NT2/D1 (cell line): ENCODE data around the gene MGLL.

Experiments
- DNase-seq: peaks from one replicate; pipeline ENCODE4 v3.0.0-alpha.2; 2011; ENCODE audit warnings: low read depth, low spot score
- H3K27me3 ChIP-seq: 2 replicates; pipeline ENCODE4 v1.6.0; 2011; ENCODE audit warnings: mild to moderate bottlenecking; ENCODE audit not compliant: insufficient read length, insufficient read depth
- H3K36me3 ChIP-seq: 2 replicates; pipeline ENCODE4 v1.6.1; 2011; ENCODE audit warnings: mild to moderate bottlenecking, low read length, mixed read lengths; ENCODE audit not compliant: insufficient read depth, insufficient read length
- H3K4me1 ChIP-seq: 2 replicates; pipeline ENCODE4 v1.5.1; 2011; ENCODE audit not compliant: insufficient read depth, insufficient read length
- H3K4me3 ChIP-seq: 2 replicates; pipeline ENCODE4 v1.5.1; 2011; ENCODE audit warnings: low read depth; ENCODE audit not compliant: insufficient read length
- H3K9ac ChIP-seq: 2 replicates; pipeline ENCODE4 v1.6.0; 2011; ENCODE audit warnings: low read depth; ENCODE audit not compliant: insufficient read length
- H3K9me3 ChIP-seq: 2 replicates; pipeline ENCODE4 v1.5.1; 2011; ENCODE audit warnings: mild to moderate bottlenecking, low read length; ENCODE audit not compliant: insufficient read depth
- SUZ12 ChIP-seq: IDR thresholded peaks from 2 replicates; pipeline ENCODE4 v1.6.1; 2011; ENCODE audit not compliant: insufficient read length, insufficient read depth; ENCODE audit errors: extremely low read depth
- YY1 ChIP-seq: IDR thresholded peaks from 2 replicates; pipeline ENCODE4 v1.6.1; 2011; ENCODE audit not compliant: insufficient read length, insufficient read depth
- ZNF274 ChIP-seq: IDR thresholded peaks from 2 replicates; pipeline ENCODE4 v1.6.1; 2011; ENCODE audit warnings: mild to moderate bottlenecking, low read depth, low read length

The MGLL gene

GRCh38 chr3:127780536-127781400, 41.5 kb downstream of the MGLL start:
- Histone ChIP-seq H3K4me1 (peaks cover 5% of the 10 kb centered on the region), H3K9me3 (peaks cover 14% of the 10 kb centered on the region; the same call in 1 of the 2 replicates), H3K9ac (no peak overlapping the region), H3K4me3 (no peak overlapping the region), H3K36me3 (no peaks in the 10 kb centered on the region), H3K27me3 (no peaks in the 10 kb centered on the region)
- no peak for DNase-seq
- TF ChIP-seq ZNF274, result no peak

- Histone ChIP-seq H3K36me3 (no peaks in the 10 kb centered on the region), H3K9ac (no peak overlapping the region), H3K9me3 (peaks cover 14% of the 10 kb centered on the region; the same call in 1 of the 2 replicates), H3K27me3 (no peaks in the 10 kb centered on the region), H3K4me3 (no peak overlapping the region), H3K4me1 (peaks cover 8% of the 10 kb centered on the region)
- no peak for DNase-seq
- TF ChIP-seq YY1, result no peak
- TF ChIP-seq SUZ12, result no peak
- TF ChIP-seq ZNF274, result no peak
Measured at GRCh38 chr3:127779747-127780146, 42.6 kb downstream of the MGLL start.

- no peaks in the 10 kb centered on the region for H3K27me3 ChIP-seq
- DNase-seq, result no peak
- H3K4me1 ChIP-seq, result peaks cover 10% of the 10 kb centered on the region
- H3K36me3 ChIP-seq, result no peaks in the 10 kb centered on the region
- no peak overlapping the region for H3K4me3 ChIP-seq
- TF ChIP-seq ZNF274 (no peak), YY1 (no peak)
- no peak overlapping the region for H3K9ac ChIP-seq
- peaks cover 14% of the 10 kb centered on the region; the same call in 1 of the 2 replicates for H3K9me3 ChIP-seq
Measured at GRCh38 chr3:127777921-127778656, 44.2 kb downstream of the MGLL start.

- Histone ChIP-seq H3K9ac (no peak overlapping the region), H3K4me3 (no peak overlapping the region), H3K27me3 (no peaks in the 10 kb centered on the region), H3K4me1 (peaks cover 10% of the 10 kb centered on the region), H3K9me3 (peaks cover 14% of the 10 kb centered on the region; the same call in 1 of the 2 replicates), H3K36me3 (no peaks in the 10 kb centered on the region)
- TF ChIP-seq SUZ12 (no peak), ZNF274 (no peak), YY1 (no peak)
- no peak for DNase-seq
Measured at GRCh38 chr3:127777332-127777731, 45.0 kb downstream of the MGLL start.

GRCh38 chr3:127776347-127776746, 46.0 kb downstream of the MGLL start:
- no peak overlapping the region for H3K4me3 ChIP-seq
- H3K36me3 ChIP-seq, result no peaks in the 10 kb centered on the region
- DNase-seq, result no peak
- no peak for TF ChIP-seq ZNF274
- TF ChIP-seq YY1, result no peak
- TF ChIP-seq SUZ12, result no peak
- H3K4me1 ChIP-seq, result peaks cover 10% of the 10 kb centered on the region
- H3K9ac ChIP-seq, result no peak overlapping the region
- peaks cover 14% of the 10 kb centered on the region; the same call in 1 of the 2 replicates for H3K9me3 ChIP-seq
- no peaks in the 10 kb centered on the region for H3K27me3 ChIP-seq

- peaks cover 14% of the 10 kb centered on the region; the same call in 1 of the 2 replicates for H3K9me3 ChIP-seq
- no peaks in the 10 kb centered on the region for H3K36me3 ChIP-seq
- H3K4me1 ChIP-seq, result peaks cover 15% of the 10 kb centered on the region
- no peak overlapping the region for H3K9ac ChIP-seq
- DNase-seq, result no peak
- TF ChIP-seq ZNF274 (no peak), YY1 (no peak), SUZ12 (no peak)
- no peak overlapping the region for H3K4me3 ChIP-seq
- H3K27me3 ChIP-seq, result no peaks in the 10 kb centered on the region
Measured at GRCh38 chr3:127775398-127776109, 46.8 kb downstream of the MGLL start.

- no peaks in the 10 kb centered on the region for H3K27me3 ChIP-seq
- no peak overlapping the region for H3K9ac ChIP-seq
- no peak overlapping the region for H3K4me3 ChIP-seq
- H3K4me1 ChIP-seq, result peaks cover 15% of the 10 kb centered on the region
- no peak for DNase-seq
- TF ChIP-seq SUZ12 (no peak), YY1 (no peak), ZNF274 (no peak)
- peaks cover 14% of the 10 kb centered on the region; the same call in 1 of the 2 replicates for H3K9me3 ChIP-seq
- no peaks in the 10 kb centered on the region for H3K36me3 ChIP-seq
Measured at GRCh38 chr3:127774647-127775046, 47.7 kb downstream of the MGLL start.
